Transverse colon (tissue), 4 donors: Measurements from ENCODE around the gene ZNF283. TPM values are rescaled to one million over a fixed set of nuclear protein-coding genes. Genes with fewer than 3 reads are reported as not detected.

ENCODE experiments used
- DNase-seq: peaks from one replicate; pipeline ENCODE4 v3.0.0-alpha.2; 2019
- H3K27ac ChIP-seq, 4 donors: fragments of 200-600 bp; sonication (generic); 2 replicates each; pipeline ENCODE4 v1.5.1; 2016 to 2018; ENCODE audit warnings: inconsistent platforms in 4 of 4
- H3K27me3 ChIP-seq: fragments of 200-600 bp; sonication (generic); 2 replicates; pipeline ENCODE4 v1.5.1; 2017; ENCODE audit warnings: inconsistent platforms
- H3K36me3 ChIP-seq, 4 donors: fragments of 200-600 bp; sonication (generic); 2 replicates each; pipeline ENCODE4 v1.5.1; 2017 to 2019; ENCODE audit warnings: inconsistent platforms in 4 of 4
- H3K4me1 ChIP-seq, 4 donors: fragments of 200-600 bp; sonication (generic); 2 replicates each; pipeline ENCODE4 v1.5.1; 2017 to 2020; ENCODE audit warnings: inconsistent platforms in 4 of 4
- H3K4me3 ChIP-seq, 4 donors: fragments of 200-600 bp; sonication (generic); 1 replicate in 1 of 4; 2 replicates in 3 of 4; pipeline versions ENCODE4 v1.5.1 to v1.6.1; 2017 to 2019; ENCODE audit warnings: inconsistent platforms in 4 of 4
- H3K9me3 ChIP-seq, 2 donors: fragments of 200-600 bp; sonication (generic); 2 replicates each; pipeline ENCODE4 v1.5.1; 2017 to 2019; ENCODE audit warnings: inconsistent platforms in 2 of 2
- EP300 ChIP-seq: sonication (generic); formaldehyde crosslinking; IDR thresholded peaks from one replicate; pipeline ENCODE4 v1.6.1; 2017; ENCODE audit warnings: antibody characterized with exemption, low read depth
- POLR2A ChIP-seq: fragments of 450-650 bp; IDR thresholded peaks from one replicate; pipeline ENCODE4 v1.6.1; 2016; ENCODE audit warnings: antibody characterized with exemption, mild to moderate bottlenecking, moderate library complexity
- POLR2AphosphoS5 ChIP-seq, 3 donors: sonication (generic); formaldehyde crosslinking; IDR thresholded peaks; one replicate each; pipeline ENCODE4 v1.6.1; 2016; ENCODE audit warnings: antibody characterized with exemption in 3 of 3
- WGBS, 2 donors: methylation state at CpG; one replicate each; pipeline ENCODE4 v1.1.5; 2018; ENCODE audit warnings: low coverage in 1 of 2; 5-methylcytosine and 5-hydroxymethylcytosine counted together
- in situ Hi-C, 4 donors: fragments of 200-750 bp; cut with MboI; loops; one replicate each; pipeline versions ENCODE4 v1.15.0 to v1.15.1; 2017; ENCODE audit warnings: low sequenced_read_pairs in 3 of 4, low pct_ligation_motif_present in 1 of 4, low pct_unique_long_range_greater_than_20kb in 1 of 4
- intact Hi-C: fragments of 100-400 bp; cut with DNase I; formaldehyde crosslinking; loops from one replicate; pipeline ENCODE4 v1.15.1; 2023; ENCODE audit warnings: low total_unique reads
- total RNA-seq, 4 donors: library from RNA; depleted of rRNA; stranded (reverse); fragments of >200 nt; gene quantifications; one replicate each; pipeline ENCODE4 v1.1.0, GENCODE V29; 2016
- TF ChIP-seq, protein P1 (sequence below), 5 experiments: fragments of 200-600 bp in 3 of 5; fragments of 450-650 bp in 2 of 5; sonication (generic) in 3 of 5; IDR thresholded peaks; 1 replicate in 2 of 5; 2 replicates in 3 of 5; pipeline ENCODE4 v1.5.1; 2016 to 2017; ENCODE audit warnings: antibody characterized with exemption in 5 of 5, inconsistent platforms in 3 of 5, mild to moderate bottlenecking in 2 of 5, moderate library complexity in 1 of 5

Gene ZNF283
- total RNA-seq, 4 donors from 2014 or later, result 10.9 to 168 (median 17.8) TPM

DNA sequence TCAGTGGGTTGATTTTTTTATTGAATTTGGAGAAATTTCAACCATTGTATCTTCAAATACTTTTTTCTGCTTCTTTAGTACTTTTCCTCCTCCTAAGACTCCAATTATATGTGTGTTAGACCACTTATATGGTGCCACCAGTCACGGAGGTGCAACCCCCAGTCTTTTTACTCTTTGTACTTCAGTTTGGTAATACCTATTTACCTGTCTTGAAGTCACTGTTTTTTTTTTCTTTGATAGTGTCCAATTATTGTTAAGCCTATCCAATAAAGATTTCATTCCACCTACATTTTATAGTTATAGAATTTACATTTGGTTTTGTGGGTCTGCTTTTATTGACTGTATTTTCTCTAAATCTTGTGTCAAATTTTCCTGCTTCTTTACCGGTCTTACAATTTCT is 14.9 kb downstream of the ZNF283 start:
- H3K4me1 ChIP-seq, result no peaks in the 10 kb centered on the region
- 68 to 100% methylated on average over 2 of the region's 2 CpGs for WGBS, 2 donors
- DNase-seq, result no peak
- in situ Hi-C loops (no loop called here), intact Hi-C loops (no loop called here)
- H3K9me3 ChIP-seq, result peaks cover 91 to 98% of the 10 kb centered on the region in 2 donors
- peaks cover 5 to 100% (median 54%) of the 10 kb centered on the region in 4 donors for H3K36me3 ChIP-seq
- H3K27ac ChIP-seq, result no peak overlapping the region
- no peaks in the 10 kb centered on the region for H3K27me3 ChIP-seq
- TF ChIP-seq, protein P1, sequence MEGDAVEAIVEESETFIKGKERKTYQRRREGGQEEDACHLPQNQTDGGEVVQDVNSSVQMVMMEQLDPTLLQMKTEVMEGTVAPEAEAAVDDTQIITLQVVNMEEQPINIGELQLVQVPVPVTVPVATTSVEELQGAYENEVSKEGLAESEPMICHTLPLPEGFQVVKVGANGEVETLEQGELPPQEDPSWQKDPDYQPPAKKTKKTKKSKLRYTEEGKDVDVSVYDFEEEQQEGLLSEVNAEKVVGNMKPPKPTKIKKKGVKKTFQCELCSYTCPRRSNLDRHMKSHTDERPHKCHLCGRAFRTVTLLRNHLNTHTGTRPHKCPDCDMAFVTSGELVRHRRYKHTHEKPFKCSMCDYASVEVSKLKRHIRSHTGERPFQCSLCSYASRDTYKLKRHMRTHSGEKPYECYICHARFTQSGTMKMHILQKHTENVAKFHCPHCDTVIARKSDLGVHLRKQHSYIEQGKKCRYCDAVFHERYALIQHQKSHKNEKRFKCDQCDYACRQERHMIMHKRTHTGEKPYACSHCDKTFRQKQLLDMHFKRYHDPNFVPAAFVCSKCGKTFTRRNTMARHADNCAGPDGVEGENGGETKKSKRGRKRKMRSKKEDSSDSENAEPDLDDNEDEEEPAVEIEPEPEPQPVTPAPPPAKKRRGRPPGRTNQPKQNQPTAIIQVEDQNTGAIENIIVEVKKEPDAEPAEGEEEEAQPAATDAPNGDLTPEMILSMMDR (IDR thresholded peaks at IDR 0.05), result no peak
- no peak for TF ChIP-seq EP300
- TF ChIP-seq POLR2A, result no peak
- no peak for TF ChIP-seq POLR2AphosphoS5 (IDR thresholded peaks at IDR 0.05)
- no peak overlapping the region for H3K4me3 ChIP-seq

DNA sequence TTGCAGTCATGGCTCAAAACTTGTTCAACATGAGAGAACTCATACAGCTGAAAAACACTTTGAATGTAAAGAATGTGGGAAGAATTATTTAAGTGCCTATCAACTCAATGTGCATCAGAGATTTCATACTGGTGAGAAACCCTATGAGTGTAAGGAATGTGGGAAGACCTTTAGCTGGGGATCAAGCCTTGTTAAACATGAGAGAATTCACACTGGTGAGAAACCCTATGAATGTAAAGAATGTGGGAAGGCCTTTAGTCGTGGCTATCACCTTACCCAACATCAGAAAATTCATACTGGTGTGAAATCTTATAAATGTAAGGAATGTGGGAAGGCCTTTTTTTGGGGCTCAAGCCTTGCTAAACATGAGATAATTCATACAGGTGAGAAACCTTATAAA is 20.1 kb downstream of the ZNF283 start:
- no peak overlapping the region for H3K27ac ChIP-seq
- in situ Hi-C loops (no loop called here), intact Hi-C loops (no loop called here)
- peaks cover 0 to 92% (median 46%) of the 10 kb centered on the region in 4 donors for H3K36me3 ChIP-seq
- peaks cover 89 to 99% of the 10 kb centered on the region in 2 donors for H3K9me3 ChIP-seq
- H3K4me3 ChIP-seq, result no peak overlapping the region
- H3K4me1 ChIP-seq, result no peaks in the 10 kb centered on the region
- WGBS, 2 donors, result 80 to 84% methylated on average over 1 of the region's 1 CpG
- no peak for DNase-seq
- TF ChIP-seq POLR2A (no peak), POLR2AphosphoS5 (IDR thresholded peaks at IDR 0.05) (no peak), EP300 (no peak)
- TF ChIP-seq, protein P1 (IDR thresholded peaks at IDR 0.05), result no peak
- no peaks in the 10 kb centered on the region for H3K27me3 ChIP-seq

GRCh38 chr19:43847884-43848283 is 20.8 kb downstream of the ZNF283 start:
- H3K4me3 ChIP-seq, result no peak overlapping the region
- WGBS, 2 donors, result 81 to 90% methylated on average over 4 of the region's 4 CpGs
- peaks cover 0 to 87% (median 42%) of the 10 kb centered on the region in 4 donors for H3K36me3 ChIP-seq
- H3K27ac ChIP-seq, result no peak overlapping the region
- peaks cover 87 to 99% of the 10 kb centered on the region in 2 donors for H3K9me3 ChIP-seq
- H3K4me1 ChIP-seq, result no peaks in the 10 kb centered on the region
- TF ChIP-seq POLR2A, result no peak
- TF ChIP-seq, protein P1 (IDR thresholded peaks at IDR 0.05), result no peak
- TF ChIP-seq EP300, result no peak
- no peak for TF ChIP-seq POLR2AphosphoS5 (IDR thresholded peaks at IDR 0.05)
- H3K27me3 ChIP-seq, result no peaks in the 10 kb centered on the region
- no peak for DNase-seq
- intact Hi-C loops (no loop called here), in situ Hi-C loops (no loop called here)

DNA sequence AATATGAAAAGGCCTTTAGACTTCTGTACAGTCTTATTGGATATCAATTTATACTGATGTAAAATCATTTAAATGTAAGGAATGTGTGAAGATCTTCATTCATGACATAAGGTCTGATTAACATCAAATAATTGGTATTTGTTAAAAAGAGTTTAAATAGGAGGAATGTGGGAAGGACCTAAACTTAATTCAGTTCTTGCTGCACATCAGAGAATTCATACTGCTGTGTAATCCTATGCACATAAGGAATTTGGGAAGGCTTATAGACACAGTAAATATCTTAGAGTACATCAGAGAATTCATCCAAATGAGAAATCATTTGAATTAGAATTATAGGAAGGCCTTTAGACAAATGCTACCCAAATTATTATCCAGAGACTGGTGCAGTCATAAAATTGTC is 21.7 kb downstream of the ZNF283 start:
- TF ChIP-seq POLR2AphosphoS5 (IDR thresholded peaks at IDR 0.05), result no peak
- TF ChIP-seq EP300, result no peak
- no peak for TF ChIP-seq POLR2A
- TF ChIP-seq, protein P1 (IDR thresholded peaks at IDR 0.05), result no peak
- H3K36me3 ChIP-seq, result peaks cover 0 to 77% (median 37%) of the 10 kb centered on the region in 4 donors
- peaks cover 87 to 99% of the 10 kb centered on the region in 2 donors for H3K9me3 ChIP-seq
- H3K4me3 ChIP-seq, result no peak overlapping the region
- no peaks in the 10 kb centered on the region for H3K4me1 ChIP-seq
- intact Hi-C loops, result no loop called here
- in situ Hi-C loops, result no loop called here
- no peaks in the 10 kb centered on the region for H3K27me3 ChIP-seq
- DNase-seq, result no peak
- no peak overlapping the region for H3K27ac ChIP-seq
